OCI-LY3 (cell line): Measurements from ENCODE around the gene HDAC1.

Experiments used
- CTCF ChIP-seq: fragments of 200-600, 300-600 bp; sonication (generic); IDR thresholded peaks from 2 replicates; pipeline ENCODE4 v1.5.1; 2014; ENCODE audit warnings: antibody characterized with exemption, low read length, low read depth
- EZH2phosphoT487 ChIP-seq: fragments of 200-600 bp; shearing (Covaris generic); IDR thresholded peaks from 2 replicates; pipeline ENCODE4 v1.6.1; 2018; ENCODE audit warnings: antibody characterized with exemption, mixed run types, low read depth

DNA sequence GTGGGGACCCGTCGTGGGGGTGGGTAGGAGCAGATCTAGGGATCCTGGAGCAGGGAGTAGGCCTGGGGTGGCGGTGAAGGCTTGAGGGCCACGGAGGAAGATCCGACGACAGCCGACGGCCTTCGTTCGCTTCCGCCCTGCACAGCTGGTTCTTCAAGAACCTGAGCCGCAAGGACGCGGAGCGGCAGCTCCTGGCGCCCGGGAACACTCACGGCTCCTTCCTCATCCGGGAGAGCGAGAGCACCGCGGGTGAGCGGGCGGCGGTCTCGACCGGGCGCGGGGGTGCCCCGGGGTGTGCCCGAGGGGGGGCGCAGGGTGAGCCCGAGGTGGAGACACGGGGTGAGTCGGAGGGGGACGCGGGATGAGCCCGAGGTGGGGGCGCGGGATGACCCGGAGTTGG, 16.5 kb upstream of the HDAC1 start:
- TF ChIP-seq CTCF (no peak), EZH2phosphoT487 (no peak)
